ENCODE measurements around the gene ZMYM2.
A peak's percentile ranks its signal among the peaks of the same experiment; 100 is the strongest.

Gene ZMYM2

DNA sequence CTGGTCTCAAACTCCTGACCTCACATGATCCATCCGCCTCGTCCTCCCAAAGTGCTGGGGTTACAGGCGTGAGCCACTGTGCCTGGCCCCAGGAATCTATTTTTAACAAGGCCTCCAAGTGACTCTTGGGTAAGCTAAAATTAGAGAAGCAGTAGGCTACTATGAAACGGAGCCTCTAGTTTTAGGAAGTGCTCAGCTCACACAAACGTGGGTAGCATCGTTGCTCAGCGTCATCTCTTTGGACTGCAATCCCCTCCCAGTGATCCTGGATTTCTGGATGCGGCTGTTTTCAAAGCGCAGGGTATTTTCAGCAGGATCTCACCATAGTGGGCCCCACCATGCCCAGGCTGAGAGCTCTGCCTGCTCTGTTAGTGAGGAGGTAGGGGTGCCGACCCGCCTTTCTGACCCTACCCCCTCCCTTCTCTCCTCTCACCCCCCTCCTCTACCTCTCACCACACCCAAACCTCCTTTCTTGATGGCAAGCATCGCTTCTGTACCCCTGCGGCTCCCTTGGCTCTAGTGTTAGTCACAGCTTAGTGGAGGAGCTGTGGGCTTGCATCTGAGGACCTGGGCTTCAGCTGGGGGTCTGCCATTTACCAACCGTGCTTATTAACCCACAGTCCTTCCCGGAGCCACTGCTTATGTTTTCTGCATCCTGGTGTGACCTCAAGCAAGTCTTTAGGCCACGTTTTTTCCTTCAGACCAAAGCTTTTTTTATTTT, 168.2 kb downstream of the ZMYM2 start:
- peaks cover 46% of the 10 kb centered on the region for H3K27me3 ChIP-seq (ENCODE audit: control insufficient read depth, insufficient read depth, low read length)
- H3K4me1 ChIP-seq (ENCODE audit: control insufficient read depth, insufficient read depth, low read length), result peaks cover 6% of the 10 kb centered on the region; the same call in 1 of the 2 replicates
- no peaks in the 10 kb centered on the region for H3K36me3 ChIP-seq (ENCODE audit: control insufficient read depth, insufficient read depth, low read length)
- no peaks in the 10 kb centered on the region for H3K9me3 ChIP-seq (ENCODE audit: control insufficient read depth, insufficient read depth, low read length)
- no peak overlapping the region for H3K4me3 ChIP-seq (ENCODE audit: low read depth, low read length)
- H3K9ac ChIP-seq (ENCODE audit: low read depth, low read length), result no peak overlapping the region
- no peak overlapping the region for H3K27ac ChIP-seq (ENCODE audit: low read depth, low read length)

DNA sequence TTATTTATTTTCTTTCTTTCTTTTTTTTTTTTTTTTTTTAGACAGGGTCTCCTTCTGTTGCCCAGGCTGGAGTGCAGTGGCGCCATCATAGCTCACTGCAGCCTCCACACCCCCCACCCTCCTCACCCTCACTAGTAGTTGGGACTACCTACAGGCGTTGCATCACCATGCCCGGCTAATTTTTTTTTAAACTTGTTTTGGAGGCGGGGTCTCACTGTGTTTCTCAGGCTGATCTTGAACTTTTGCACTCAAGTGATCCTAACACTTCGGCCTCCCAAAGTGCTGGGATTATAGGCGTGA, 168.7 kb downstream of the ZMYM2 start:
- H3K9ac ChIP-seq (ENCODE audit: low read depth, low read length), result no peak overlapping the region

DNA sequence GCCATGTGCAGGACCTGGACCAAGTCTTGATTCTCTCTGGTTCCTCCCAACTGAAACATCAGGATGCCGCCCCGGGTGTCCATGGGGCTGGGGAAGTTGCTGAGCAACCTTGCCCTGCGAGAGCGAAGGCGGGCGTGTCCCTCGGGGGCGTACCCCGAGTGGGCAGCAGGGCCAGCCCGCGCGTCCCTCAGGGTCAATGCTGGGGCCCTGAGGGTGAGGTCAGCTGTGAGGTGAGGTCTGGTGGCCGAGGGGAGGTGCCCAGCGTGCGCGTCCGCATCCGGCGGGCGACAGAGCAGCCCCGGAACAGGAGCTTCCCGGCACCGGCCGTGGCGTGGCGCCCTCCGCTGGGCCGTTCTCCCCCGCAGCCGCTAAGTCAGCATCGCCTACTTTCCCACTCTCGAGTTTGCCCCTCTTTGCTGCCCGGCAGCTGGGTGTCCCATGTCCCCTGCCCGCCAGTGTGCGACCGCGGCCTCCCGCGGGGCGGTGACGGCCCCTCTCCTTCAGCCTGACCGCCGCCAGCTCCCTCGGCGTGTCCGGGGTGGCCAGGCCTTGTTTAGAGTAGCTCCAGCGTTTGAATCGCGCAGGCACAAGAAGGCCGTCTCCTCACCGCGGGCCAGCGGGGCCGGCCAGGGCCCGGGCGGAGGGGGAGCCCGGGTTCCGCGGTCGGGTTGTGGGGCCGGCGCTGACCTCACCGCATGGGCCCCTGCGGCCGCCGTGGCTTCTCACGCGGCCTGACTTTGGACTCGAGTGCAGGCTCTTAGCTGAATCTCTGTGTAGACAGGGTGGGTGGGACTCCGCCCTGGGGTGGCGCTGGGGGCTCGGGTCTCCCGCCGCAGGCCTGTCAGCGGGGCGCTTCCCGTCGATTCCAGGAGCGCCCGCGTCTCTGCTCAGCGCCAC, 169.3 kb downstream of the ZMYM2 start:
- H3K27me3 ChIP-seq (ENCODE audit: control insufficient read depth, insufficient read depth, low read length), result peaks cover 48% of the 10 kb centered on the region
- H3K4me1 ChIP-seq (ENCODE audit: control insufficient read depth, insufficient read depth, low read length), result peaks cover 5% of the 10 kb centered on the region; the same call in 1 of the 2 replicates
- peak overlapping the region; percentile 81 for H3K4me3 ChIP-seq (ENCODE audit: low read depth, low read length)
- no peak overlapping the region for H3K27ac ChIP-seq (ENCODE audit: low read depth, low read length)
- peak overlapping the region; percentile 46; the same call in 1 of the 2 replicates for H3K9ac ChIP-seq (ENCODE audit: low read depth, low read length)
- no peaks in the 10 kb centered on the region for H3K9me3 ChIP-seq (ENCODE audit: control insufficient read depth, insufficient read depth, low read length)
- H3K36me3 ChIP-seq (ENCODE audit: control insufficient read depth, insufficient read depth, low read length), result no peaks in the 10 kb centered on the region

More for the DNA sequence above, 168.7 kb downstream of the ZMYM2 start:
- Histone ChIP-seq H3K27ac (ENCODE audit: low read depth, low read length) (no peak overlapping the region), H3K36me3 (ENCODE audit: control insufficient read depth, insufficient read depth, low read length) (no peaks in the 10 kb centered on the region), H3K9me3 (ENCODE audit: control insufficient read depth, insufficient read depth, low read length) (no peaks in the 10 kb centered on the region), H3K4me1 (ENCODE audit: control insufficient read depth, insufficient read depth, low read length) (peaks cover 5% of the 10 kb centered on the region; the same call in 1 of the 2 replicates), H3K27me3 (ENCODE audit: control insufficient read depth, insufficient read depth, low read length) (peaks cover 48% of the 10 kb centered on the region), H3K4me3 (ENCODE audit: low read depth, low read length) (peak overlapping the region; percentile 81)

DNA sequence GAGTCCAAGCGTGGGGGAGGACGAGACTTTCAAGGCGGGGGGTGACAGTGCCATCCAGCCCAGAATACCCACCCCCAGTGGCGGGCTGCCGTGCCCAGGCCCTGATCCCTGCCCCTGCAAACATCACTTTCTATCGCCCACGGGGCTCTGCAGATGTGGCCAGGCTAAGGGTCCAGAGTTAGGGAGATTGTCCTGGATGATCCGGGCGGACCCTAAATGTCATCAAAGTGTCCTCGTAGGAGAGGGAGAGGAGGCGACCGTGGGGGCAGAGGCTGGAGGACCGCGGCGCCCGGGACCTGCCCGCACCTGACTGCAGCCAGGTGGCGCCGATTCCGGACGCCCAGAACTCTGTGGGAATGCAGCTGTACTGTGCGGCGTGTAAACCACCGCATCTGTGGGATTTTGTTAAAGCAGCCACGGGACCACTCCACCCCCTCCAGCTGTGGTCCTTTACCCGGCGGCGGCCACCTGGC, 170.0 kb downstream of the ZMYM2 start:
- Histone ChIP-seq H3K9me3 (ENCODE audit: control insufficient read depth, insufficient read depth, low read length) (no peaks in the 10 kb centered on the region), H3K36me3 (ENCODE audit: control insufficient read depth, insufficient read depth, low read length) (no peaks in the 10 kb centered on the region), H3K9ac (ENCODE audit: low read depth, low read length) (no peak overlapping the region), H3K4me1 (ENCODE audit: control insufficient read depth, insufficient read depth, low read length) (peaks cover 5% of the 10 kb centered on the region; the same call in 1 of the 2 replicates), H3K27me3 (ENCODE audit: control insufficient read depth, insufficient read depth, low read length) (peaks cover 48% of the 10 kb centered on the region), H3K27ac (ENCODE audit: low read depth, low read length) (no peak overlapping the region), H3K4me3 (ENCODE audit: low read depth, low read length) (peak overlapping the region; percentile 81)

GRCh38 chr13:20129076-20129475, 170.5 kb downstream of the ZMYM2 start:
- Histone ChIP-seq H3K9me3 (ENCODE audit: control insufficient read depth, insufficient read depth, low read length) (no peaks in the 10 kb centered on the region), H3K27me3 (ENCODE audit: control insufficient read depth, insufficient read depth, low read length) (peaks cover 48% of the 10 kb centered on the region), H3K4me1 (ENCODE audit: control insufficient read depth, insufficient read depth, low read length) (peaks cover 5% of the 10 kb centered on the region; the same call in 1 of the 2 replicates), H3K27ac (ENCODE audit: low read depth, low read length) (no peak overlapping the region), H3K4me3 (ENCODE audit: low read depth, low read length) (peak overlapping the region; percentile 81), H3K36me3 (ENCODE audit: control insufficient read depth, insufficient read depth, low read length) (no peaks in the 10 kb centered on the region), H3K9ac (ENCODE audit: low read depth, low read length) (no peak overlapping the region)

DNA sequence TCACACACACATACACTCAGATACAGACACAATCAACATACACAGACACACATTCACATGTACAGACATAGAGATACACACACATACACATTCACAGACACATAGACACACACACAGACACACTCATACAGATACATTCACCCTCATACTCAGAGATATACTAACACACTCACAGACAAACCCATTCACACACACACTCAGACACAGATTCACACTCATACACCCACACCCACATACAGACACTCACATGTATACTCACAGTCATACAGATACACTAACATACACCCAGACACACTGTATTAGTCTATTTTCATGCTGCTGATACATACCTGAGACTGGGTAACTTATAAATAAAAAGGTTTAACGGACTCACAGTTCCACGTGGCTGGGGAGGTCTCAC, 171.5 kb downstream of the ZMYM2 start:
- no peak overlapping the region for H3K27ac ChIP-seq (ENCODE audit: low read depth, low read length)
- H3K4me1 ChIP-seq (ENCODE audit: control insufficient read depth, insufficient read depth, low read length), result peaks cover 5% of the 10 kb centered on the region; the same call in 1 of the 2 replicates
- H3K9ac ChIP-seq (ENCODE audit: low read depth, low read length), result no peak overlapping the region
- H3K27me3 ChIP-seq (ENCODE audit: control insufficient read depth, insufficient read depth, low read length), result peaks cover 48% of the 10 kb centered on the region
- H3K36me3 ChIP-seq (ENCODE audit: control insufficient read depth, insufficient read depth, low read length), result no peaks in the 10 kb centered on the region
- H3K9me3 ChIP-seq (ENCODE audit: control insufficient read depth, insufficient read depth, low read length), result no peaks in the 10 kb centered on the region
- H3K4me3 ChIP-seq (ENCODE audit: low read depth, low read length), result no peak overlapping the region

- Histone ChIP-seq H3K27me3 (ENCODE audit: control insufficient read depth, insufficient read depth, low read length) (peaks cover 48% of the 10 kb centered on the region), H3K36me3 (ENCODE audit: control insufficient read depth, insufficient read depth, low read length) (no peaks in the 10 kb centered on the region), H3K9me3 (ENCODE audit: control insufficient read depth, insufficient read depth, low read length) (no peaks in the 10 kb centered on the region), H3K4me1 (ENCODE audit: control insufficient read depth, insufficient read depth, low read length) (peaks cover 5% of the 10 kb centered on the region; the same call in 1 of the 2 replicates), H3K27ac (ENCODE audit: low read depth, low read length) (no peak overlapping the region), H3K9ac (ENCODE audit: low read depth, low read length) (no peak overlapping the region), H3K4me3 (ENCODE audit: low read depth, low read length) (no peak overlapping the region)
Measured at GRCh38 chr13:20130652-20131051, 172.1 kb downstream of the ZMYM2 start.

GRCh38 chr13:20131057-20131832, 172.7 kb downstream of the ZMYM2 start:
- Histone ChIP-seq H3K9ac (ENCODE audit: low read depth, low read length) (no peak overlapping the region), H3K4me1 (ENCODE audit: control insufficient read depth, insufficient read depth, low read length) (peaks cover 5% of the 10 kb centered on the region; the same call in 1 of the 2 replicates), H3K36me3 (ENCODE audit: control insufficient read depth, insufficient read depth, low read length) (no peaks in the 10 kb centered on the region), H3K9me3 (ENCODE audit: control insufficient read depth, insufficient read depth, low read length) (no peaks in the 10 kb centered on the region), H3K27ac (ENCODE audit: low read depth, low read length) (no peak overlapping the region), H3K27me3 (ENCODE audit: control insufficient read depth, insufficient read depth, low read length) (peaks cover 44% of the 10 kb centered on the region), H3K4me3 (ENCODE audit: low read depth, low read length) (no peak overlapping the region)

- peaks cover 53% of the 10 kb centered on the region for H3K27me3 ChIP-seq (ENCODE audit: control insufficient read depth, insufficient read depth, low read length)
- H3K36me3 ChIP-seq (ENCODE audit: control insufficient read depth, insufficient read depth, low read length), result no peaks in the 10 kb centered on the region
- no peak overlapping the region for H3K27ac ChIP-seq (ENCODE audit: low read depth, low read length)
- no peak overlapping the region for H3K4me3 ChIP-seq (ENCODE audit: low read depth, low read length)
- no peaks in the 10 kb centered on the region for H3K9me3 ChIP-seq (ENCODE audit: control insufficient read depth, insufficient read depth, low read length)
- peaks cover 5% of the 10 kb centered on the region; the same call in 1 of the 2 replicates for H3K4me1 ChIP-seq (ENCODE audit: control insufficient read depth, insufficient read depth, low read length)
- H3K9ac ChIP-seq (ENCODE audit: low read depth, low read length), result no peak overlapping the region
Measured at GRCh38 chr13:20132052-20132634, 173.6 kb downstream of the ZMYM2 start.

DNA sequence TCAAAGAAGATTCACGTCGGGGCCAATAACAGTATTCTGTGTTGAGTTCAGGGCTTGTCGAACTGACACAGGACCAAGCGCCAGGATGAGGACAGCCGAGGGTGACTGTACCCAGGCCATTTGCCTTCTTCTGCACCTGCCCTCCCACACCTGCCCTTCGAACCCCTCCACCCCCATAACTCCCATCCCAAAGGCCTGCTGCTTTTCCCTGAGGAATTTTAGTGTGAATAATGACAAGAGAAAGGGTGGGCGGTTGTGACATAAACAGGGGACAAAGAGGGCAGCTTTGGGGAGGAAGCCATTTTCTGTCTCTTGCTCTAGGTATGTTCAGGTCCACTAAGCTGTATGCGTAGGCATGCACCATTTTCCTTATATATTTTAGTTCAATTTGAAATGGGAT, 176.2 kb downstream of the ZMYM2 start:
- no peak overlapping the region for H3K27ac ChIP-seq (ENCODE audit: low read depth, low read length)
- peaks cover 42% of the 10 kb centered on the region for H3K27me3 ChIP-seq (ENCODE audit: control insufficient read depth, insufficient read depth, low read length)
- no peaks in the 10 kb centered on the region for H3K9me3 ChIP-seq (ENCODE audit: control insufficient read depth, insufficient read depth, low read length)
- no peak overlapping the region for H3K9ac ChIP-seq (ENCODE audit: low read depth, low read length)
- H3K4me3 ChIP-seq (ENCODE audit: low read depth, low read length), result no peak overlapping the region
- no peaks in the 10 kb centered on the region for H3K36me3 ChIP-seq (ENCODE audit: control insufficient read depth, insufficient read depth, low read length)
- H3K4me1 ChIP-seq (ENCODE audit: control insufficient read depth, insufficient read depth, low read length), result no peaks in the 10 kb centered on the region
